ENCODE measurements around the gene GALNT13.

The GALNT13 gene

GRCh38 chr2:154133823-154134222 is 262.1 kb downstream of the GALNT13 start:
- DNase-seq = no peak

- DNase-seq = no peak
Measured at GRCh38 chr2:154140249-154141025, 268.7 kb downstream of the GALNT13 start.

- DNase-seq = no peak
Measured at GRCh38 chr2:154142480-154142879, 270.8 kb downstream of the GALNT13 start.

GRCh38 chr2:154143105-154143504 is 271.4 kb downstream of the GALNT13 start:
- no peak for DNase-seq

- DNase-seq = no peak
Measured at GRCh38 chr2:154158101-154158500, 286.4 kb downstream of the GALNT13 start.

GRCh38 chr2:154161286-154161685 is 289.6 kb downstream of the GALNT13 start:
- no peak for DNase-seq

- DNase-seq = no peak
Measured at GRCh38 chr2:154170400-154170799, 298.7 kb downstream of the GALNT13 start.

- no peak for DNase-seq
Measured at GRCh38 chr2:154173164-154173563, 301.4 kb downstream of the GALNT13 start.

- DNase-seq = no peak
Measured at GRCh38 chr2:154173919-154174318, 302.2 kb downstream of the GALNT13 start.

- DNase-seq = no peak
Measured at GRCh38 chr2:154182008-154182407, 310.3 kb downstream of the GALNT13 start.

- DNase-seq = no peak
Measured at GRCh38 chr2:154187948-154188347, 316.2 kb downstream of the GALNT13 start.

- DNase-seq = no peak
Measured at GRCh38 chr2:154189953-154190352, 318.2 kb downstream of the GALNT13 start.

GRCh38 chr2:154193246-154193645 is 321.5 kb downstream of the GALNT13 start:
- DNase-seq = no peak

- DNase-seq = no peak
Measured at GRCh38 chr2:154194909-154195643, 323.4 kb downstream of the GALNT13 start.

GRCh38 chr2:154195644-154196195 is 324.0 kb downstream of the GALNT13 start:
- no peak for DNase-seq

- DNase-seq = no peak
Measured at GRCh38 chr2:154198866-154199265, 327.1 kb downstream of the GALNT13 start.

GRCh38 chr2:154203206-154203605 is 331.5 kb downstream of the GALNT13 start:
- no peak for DNase-seq

GRCh38 chr2:154203902-154204301 is 332.2 kb downstream of the GALNT13 start:
- DNase-seq = no peak

GRCh38 chr2:154207288-154208047 is 335.7 kb downstream of the GALNT13 start:
- no peak for DNase-seq

- DNase-seq = no peak
Measured at GRCh38 chr2:154223726-154224125, 352.0 kb downstream of the GALNT13 start.

- DNase-seq = no peak
Measured at GRCh38 chr2:154226931-154227330, 355.2 kb downstream of the GALNT13 start.

- DNase-seq = no peak
Measured at GRCh38 chr2:154228566-154229280, 357.0 kb downstream of the GALNT13 start.

- DNase-seq = no peak
Measured at GRCh38 chr2:154229966-154230365, 358.2 kb downstream of the GALNT13 start.

Data from stimulated activated CD4-positive, alpha-beta T cell treated with anti-CD3 and anti-CD28 coated beads, Interleukin-4, amount 100 ng/mL, for 24 hours (primary cell).